Measurements from ENCODE around the gene GPR180. TPM values are rescaled to one million over a fixed set of nuclear protein-coding genes. Genes with fewer than 3 reads are reported as not detected.
"Not testable (repeated sequence)": the region's sequence is repeated elsewhere in the genome, so short reads cannot be mapped to it uniquely, and the experiment has no call there.

The GPR180 gene
- total RNA-seq, 4 donors from 2014 or later: 2.6 to 5.3 (median 3.6) TPM

DNA sequence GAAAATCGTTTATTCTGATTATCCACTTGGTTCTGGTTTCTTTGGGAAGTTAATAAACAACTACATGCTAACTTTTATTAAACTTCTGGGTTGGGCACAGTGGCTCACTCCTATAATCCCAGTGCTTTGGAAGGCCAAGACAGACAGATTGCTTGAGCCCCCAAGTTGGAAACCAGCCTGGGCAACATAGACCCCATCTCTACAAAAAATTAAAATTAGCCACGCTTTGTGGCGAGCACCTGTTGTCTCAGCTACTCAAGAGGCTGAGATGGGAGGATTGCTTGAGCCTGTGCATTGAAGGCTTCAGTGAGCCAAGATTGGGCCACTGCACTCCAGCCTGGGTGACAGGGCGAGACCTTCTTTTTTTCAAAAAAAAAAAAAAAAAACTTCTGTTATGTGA is 21.7 kb downstream of the GPR180 start:
- no peak overlapping the region for H3K4me3 ChIP-seq
- DNase-seq: no peak
- H3K4me1 ChIP-seq: peaks cover 0 to 5% (median 0%) of the 10 kb centered on the region in 3 donors
- peaks cover 0 to 48% (median 0%) of the 10 kb centered on the region in 3 donors for H3K36me3 ChIP-seq
- no peaks in the 10 kb centered on the region for H3K27me3 ChIP-seq
- no peaks in the 10 kb centered on the region for H3K9me3 ChIP-seq
- intact Hi-C loops (cut with DNase I): no loop called here
- H3K27ac ChIP-seq: no peak overlapping the region
- WGBS, 2 donors: 94 to 96% methylated on average over 2 of the region's 4 CpGs
- TF ChIP-seq, protein P1, sequence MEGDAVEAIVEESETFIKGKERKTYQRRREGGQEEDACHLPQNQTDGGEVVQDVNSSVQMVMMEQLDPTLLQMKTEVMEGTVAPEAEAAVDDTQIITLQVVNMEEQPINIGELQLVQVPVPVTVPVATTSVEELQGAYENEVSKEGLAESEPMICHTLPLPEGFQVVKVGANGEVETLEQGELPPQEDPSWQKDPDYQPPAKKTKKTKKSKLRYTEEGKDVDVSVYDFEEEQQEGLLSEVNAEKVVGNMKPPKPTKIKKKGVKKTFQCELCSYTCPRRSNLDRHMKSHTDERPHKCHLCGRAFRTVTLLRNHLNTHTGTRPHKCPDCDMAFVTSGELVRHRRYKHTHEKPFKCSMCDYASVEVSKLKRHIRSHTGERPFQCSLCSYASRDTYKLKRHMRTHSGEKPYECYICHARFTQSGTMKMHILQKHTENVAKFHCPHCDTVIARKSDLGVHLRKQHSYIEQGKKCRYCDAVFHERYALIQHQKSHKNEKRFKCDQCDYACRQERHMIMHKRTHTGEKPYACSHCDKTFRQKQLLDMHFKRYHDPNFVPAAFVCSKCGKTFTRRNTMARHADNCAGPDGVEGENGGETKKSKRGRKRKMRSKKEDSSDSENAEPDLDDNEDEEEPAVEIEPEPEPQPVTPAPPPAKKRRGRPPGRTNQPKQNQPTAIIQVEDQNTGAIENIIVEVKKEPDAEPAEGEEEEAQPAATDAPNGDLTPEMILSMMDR (IDR thresholded peaks at IDR 0.05): no peak

GRCh38 chr13:94630858-94631257 is 29.2 kb downstream of the GPR180 start:
- Histone ChIP-seq H3K4me3 (no peak overlapping the region), H3K9me3 (no peaks in the 10 kb centered on the region), H3K4me1 (peaks cover 0 to 5% (median 0%) of the 10 kb centered on the region in 3 donors), H3K36me3 (peaks cover 0 to 23% (median 0%) of the 10 kb centered on the region in 3 donors), H3K27ac (no peak overlapping the region), H3K27me3 (no peaks in the 10 kb centered on the region)
- WGBS, 2 donors: 74 to 96% methylated on average over 2 of the region's 2 CpGs
- no peak for DNase-seq
- TF ChIP-seq, protein P1 (IDR thresholded peaks at IDR 0.05): no peak
- no peak for TF ChIP-seq POLR2A (IDR thresholded peaks at IDR 0.05)
- intact Hi-C loops (cut with DNase I): no loop called here

DNA sequence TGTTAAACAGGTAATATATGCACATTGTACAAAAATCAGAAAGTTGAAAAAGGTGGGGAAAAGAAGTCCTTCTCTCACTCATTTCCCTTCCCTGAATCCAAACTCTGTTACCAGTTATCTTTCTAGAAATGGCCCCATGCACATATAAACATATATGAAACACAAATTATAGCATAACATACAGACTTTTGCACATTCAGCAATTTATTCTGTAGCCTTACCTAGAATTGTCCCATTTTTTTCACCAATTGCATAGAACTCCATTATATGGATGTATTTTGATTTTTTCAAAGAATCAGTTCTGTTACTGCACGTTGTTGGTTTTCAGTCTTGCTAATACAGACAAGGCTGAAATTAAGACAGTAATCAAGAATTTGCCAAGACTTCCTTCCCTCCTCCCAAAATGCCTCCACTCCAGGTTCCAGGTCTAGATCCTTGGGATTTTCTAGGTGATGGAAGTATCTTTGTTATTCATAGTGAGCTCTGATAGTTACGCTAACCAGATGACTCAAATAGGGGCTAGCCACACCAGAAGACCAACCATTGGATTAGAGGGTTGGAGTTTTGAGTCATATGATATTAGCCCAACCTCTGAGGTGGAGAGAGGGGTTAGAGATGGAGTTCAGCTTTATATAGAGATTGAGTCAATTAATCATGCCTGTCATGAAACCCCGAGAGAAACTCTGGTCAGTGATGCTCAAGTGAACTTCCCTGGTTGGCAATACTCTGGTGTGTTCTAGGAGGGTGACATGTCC is 30.7 kb downstream of the GPR180 start:
- intact Hi-C loops (cut with DNase I): no loop called here
- no peak for DNase-seq
- H3K4me3 ChIP-seq: no peak overlapping the region
- no peaks in the 10 kb centered on the region for H3K27me3 ChIP-seq
- 91 to 97% methylated on average over 3 of the region's 3 CpGs for WGBS, 2 donors
- H3K4me1 ChIP-seq: peaks cover 0 to 5% (median 0%) of the 10 kb centered on the region in 3 donors
- H3K36me3 ChIP-seq: peaks cover 0 to 12% (median 0%) of the 10 kb centered on the region in 3 donors
- no peak overlapping the region for H3K27ac ChIP-seq
- TF ChIP-seq, protein P1 (IDR thresholded peaks at IDR 0.05): no peak
- no peak for TF ChIP-seq POLR2A (IDR thresholded peaks at IDR 0.05)
- H3K9me3 ChIP-seq: no peaks in the 10 kb centered on the region

GRCh38 chr13:94636096-94636495 is 34.4 kb downstream of the GPR180 start:
- DNase-seq; H3K9me3 ChIP-seq; intact Hi-C loops (cut with DNase I); H3K36me3 ChIP-seq; H3K27me3 ChIP-seq; H3K27ac ChIP-seq; H3K4me3 ChIP-seq: not testable (repeated sequence)
- whole genome bisulfite sequencing, 2 donors: 53 to 65% methylated on average over 5 of the region's 5 CpGs
- peaks cover 0 to 13% (median 3%) of the 10 kb centered on the region in 3 donors for H3K4me1 ChIP-seq

DNA sequence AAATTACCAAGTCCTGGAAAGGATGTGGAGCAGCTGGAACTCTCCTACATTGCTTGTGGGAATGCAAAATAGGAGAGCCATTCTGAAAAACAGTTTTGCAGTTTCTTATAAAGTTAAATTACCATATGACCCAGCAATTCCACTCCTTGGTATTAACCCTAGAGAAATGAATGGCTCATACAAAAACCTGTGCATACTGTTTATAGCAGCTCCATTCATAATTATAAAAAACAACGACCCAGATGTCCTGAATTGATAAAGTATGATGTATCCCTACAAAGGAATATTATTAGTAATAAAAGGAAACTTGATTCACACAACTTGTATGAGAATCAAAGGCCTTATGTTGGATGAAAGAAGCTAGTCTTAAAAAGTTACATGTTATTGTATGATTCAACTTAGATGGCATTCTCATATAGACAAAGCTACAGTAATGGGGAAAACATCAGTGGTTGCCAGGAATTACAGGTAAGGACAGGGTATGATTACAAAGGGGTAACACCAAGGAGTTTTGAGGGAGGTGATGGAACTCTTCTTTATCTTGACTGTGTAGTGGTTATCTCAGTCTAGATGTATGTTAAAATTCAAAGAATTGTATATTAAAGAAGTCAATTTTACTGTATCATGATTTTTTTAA is 35.4 kb downstream of the GPR180 start:
- Histone ChIP-seq H3K9me3 (no peaks in the 10 kb centered on the region), H3K4me3 (no peak overlapping the region), H3K27me3 (no peaks in the 10 kb centered on the region), H3K36me3 (no peaks in the 10 kb centered on the region), H3K4me1 (peaks cover 5 to 23% (median 9%) of the 10 kb centered on the region in 3 donors), H3K27ac (no peak overlapping the region)
- DNase-seq: no peak
- WGBS, 2 donors: 27 to 59% methylated on average over 1 of the region's 1 CpG
- intact Hi-C loops (cut with DNase I): no loop called here
- TF ChIP-seq, protein P1 (IDR thresholded peaks at IDR 0.05): no peak
- no peak for TF ChIP-seq POLR2A (IDR thresholded peaks at IDR 0.05)

GRCh38 chr13:94637677-94638076 is 36.0 kb downstream of the GPR180 start:
- WGBS, 2 donors: 94 to 98% methylated on average over 3 of the region's 3 CpGs
- H3K27ac ChIP-seq; DNase-seq; H3K4me3 ChIP-seq; H3K27me3 ChIP-seq; intact Hi-C loops (cut with DNase I); H3K9me3 ChIP-seq; H3K36me3 ChIP-seq: not testable (repeated sequence)
- H3K4me1 ChIP-seq: peaks cover 5 to 28% (median 9%) of the 10 kb centered on the region in 3 donors
